ENCODE data around the gene NR5A1.

NR5A1 gene

DNA sequence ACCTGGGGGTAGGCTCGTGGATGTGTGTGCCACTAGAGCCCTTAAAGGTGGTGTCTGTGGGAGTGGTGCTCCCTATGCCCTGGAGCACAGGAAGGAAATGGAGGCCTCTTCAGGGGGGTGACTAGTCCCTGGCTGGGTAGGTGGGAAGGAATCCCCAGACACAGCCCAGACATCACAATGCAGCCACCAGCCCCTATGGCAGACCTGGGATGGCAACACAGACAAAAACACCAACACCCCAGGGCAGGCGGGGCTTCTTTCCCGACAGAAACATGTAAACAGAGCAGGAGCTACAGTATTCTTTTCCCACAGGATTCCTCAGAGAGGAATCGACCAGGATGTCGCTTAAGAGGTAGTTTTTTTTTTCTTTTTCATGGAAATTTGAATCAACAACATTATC is 10.4 kb upstream of the NR5A1 start:
- Histone ChIP-seq H3K36me3 (ENCODE audit: control insufficient read depth, insufficient read depth, low read length) (no peaks in the 10 kb centered on the region), H3K9me3 (ENCODE audit: control insufficient read depth, low read length) (no peaks in the 10 kb centered on the region), H3K27me3 (replicated peaks; ENCODE audit: control insufficient read depth, insufficient read depth, low read length, poor library complexity, severe bottlenecking) (no peaks in the 10 kb centered on the region), H3K4me1 (ENCODE audit: control insufficient read depth, insufficient read depth, low read length, poor library complexity, severe bottlenecking) (no peaks in the 10 kb centered on the region), H3K27ac (ENCODE audit: insufficient read depth, low read length, poor library complexity, severe bottlenecking) (no peak overlapping the region), H3K4me3 (ENCODE audit: insufficient read depth, low read depth, low read length, poor library complexity, severe bottlenecking) (no peak overlapping the region)
- DNase-seq: no peak

DNA sequence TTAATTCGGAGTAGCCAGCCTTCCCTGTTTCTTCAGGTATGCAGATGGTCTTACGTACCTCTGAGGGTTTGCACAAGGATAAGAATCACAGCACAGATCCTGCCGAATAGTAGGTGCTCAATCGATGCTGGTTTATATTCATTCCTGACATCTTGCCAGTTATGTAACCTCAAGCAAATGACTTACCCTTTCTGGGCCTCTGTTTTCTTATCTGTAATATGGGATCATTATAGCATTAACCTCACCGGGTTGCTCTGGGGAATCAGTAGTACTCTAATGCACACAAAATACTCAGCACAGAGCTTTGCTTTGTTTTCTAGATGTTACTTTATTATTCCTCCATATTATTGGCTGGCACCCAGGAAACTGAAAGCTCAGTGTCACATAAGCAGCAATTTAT is 7.7 kb upstream of the NR5A1 start:
- no peaks in the 10 kb centered on the region for H3K9me3 ChIP-seq (ENCODE audit: control insufficient read depth, low read length)
- DNase-seq: no peak
- H3K27ac ChIP-seq (ENCODE audit: insufficient read depth, low read length, poor library complexity, severe bottlenecking): no peak overlapping the region
- H3K4me3 ChIP-seq (ENCODE audit: insufficient read depth, low read depth, low read length, poor library complexity, severe bottlenecking): no peak overlapping the region
- no peaks in the 10 kb centered on the region for H3K27me3 ChIP-seq (replicated peaks; ENCODE audit: control insufficient read depth, insufficient read depth, low read length, poor library complexity, severe bottlenecking)
- H3K36me3 ChIP-seq (ENCODE audit: control insufficient read depth, insufficient read depth, low read length): no peaks in the 10 kb centered on the region
- H3K4me1 ChIP-seq (ENCODE audit: control insufficient read depth, insufficient read depth, low read length, poor library complexity, severe bottlenecking): no peaks in the 10 kb centered on the region

DNA sequence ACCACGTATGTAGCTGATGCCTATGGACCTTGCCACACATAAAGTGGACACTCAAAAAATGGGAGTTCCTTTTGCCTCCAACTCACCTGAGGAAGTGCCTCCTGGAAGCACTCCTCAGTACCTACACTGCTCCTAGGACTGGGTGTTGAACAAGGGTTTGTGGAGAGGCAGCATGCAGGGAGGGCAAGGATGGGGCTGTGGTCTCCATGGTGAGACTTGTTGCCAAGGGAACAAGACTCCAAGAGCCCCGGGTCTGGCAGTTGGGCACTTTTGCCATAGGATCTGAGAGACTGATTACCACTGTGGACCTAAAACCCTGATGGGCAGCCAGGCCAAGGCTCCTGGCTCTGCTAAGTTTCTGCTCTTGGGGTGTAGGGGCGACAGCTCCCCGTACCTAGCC is 6.9 kb upstream of the NR5A1 start:
- no peaks in the 10 kb centered on the region for H3K9me3 ChIP-seq (ENCODE audit: control insufficient read depth, low read length)

DNA sequence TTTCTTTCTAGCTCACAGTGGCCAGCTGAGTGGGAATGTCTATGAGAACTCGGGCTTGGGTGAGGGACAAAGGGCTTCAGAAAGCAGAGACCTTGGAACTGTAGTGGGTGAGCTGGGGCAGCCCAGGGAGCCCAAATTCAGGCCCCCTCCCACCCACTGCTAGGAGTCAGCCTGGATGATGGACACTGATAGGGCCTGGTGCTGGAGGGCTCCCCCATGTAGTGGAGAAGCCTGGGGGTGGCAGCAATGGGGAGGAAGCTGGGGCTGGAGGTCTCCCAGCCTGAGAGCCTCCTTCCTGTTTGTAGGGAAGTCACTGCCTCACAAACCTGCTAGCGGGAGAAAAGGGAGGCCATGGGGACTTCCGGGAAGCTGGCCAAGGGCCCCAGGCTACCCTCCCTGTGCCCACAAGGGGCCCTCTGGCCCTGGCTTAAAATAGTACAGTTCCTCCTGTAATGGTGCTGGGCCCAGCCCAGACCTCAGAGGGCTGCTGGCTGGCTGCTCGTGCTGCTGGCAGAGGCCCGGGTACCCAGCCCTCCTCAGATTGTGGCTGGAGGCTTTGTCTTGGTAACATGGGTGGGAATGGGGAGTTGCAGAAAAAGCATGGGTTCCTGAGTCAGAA is 6.3 kb upstream of the NR5A1 start:
- no peak overlapping the region for H3K27ac ChIP-seq (ENCODE audit: insufficient read depth, low read length, poor library complexity, severe bottlenecking)
- H3K36me3 ChIP-seq (ENCODE audit: control insufficient read depth, insufficient read depth, low read length): no peaks in the 10 kb centered on the region
- no peak for DNase-seq

More for the DNA sequence above, 6.9 kb upstream of the NR5A1 start:
- no peak overlapping the region for H3K4me3 ChIP-seq (ENCODE audit: insufficient read depth, low read depth, low read length, poor library complexity, severe bottlenecking)
- H3K4me1 ChIP-seq (ENCODE audit: control insufficient read depth, insufficient read depth, low read length, poor library complexity, severe bottlenecking): no peaks in the 10 kb centered on the region
- no peak overlapping the region for H3K27ac ChIP-seq (ENCODE audit: insufficient read depth, low read length, poor library complexity, severe bottlenecking)
- H3K36me3 ChIP-seq (ENCODE audit: control insufficient read depth, insufficient read depth, low read length): no peaks in the 10 kb centered on the region
- no peak for DNase-seq
- no peaks in the 10 kb centered on the region for H3K27me3 ChIP-seq (replicated peaks; ENCODE audit: control insufficient read depth, insufficient read depth, low read length, poor library complexity, severe bottlenecking)

DNA sequence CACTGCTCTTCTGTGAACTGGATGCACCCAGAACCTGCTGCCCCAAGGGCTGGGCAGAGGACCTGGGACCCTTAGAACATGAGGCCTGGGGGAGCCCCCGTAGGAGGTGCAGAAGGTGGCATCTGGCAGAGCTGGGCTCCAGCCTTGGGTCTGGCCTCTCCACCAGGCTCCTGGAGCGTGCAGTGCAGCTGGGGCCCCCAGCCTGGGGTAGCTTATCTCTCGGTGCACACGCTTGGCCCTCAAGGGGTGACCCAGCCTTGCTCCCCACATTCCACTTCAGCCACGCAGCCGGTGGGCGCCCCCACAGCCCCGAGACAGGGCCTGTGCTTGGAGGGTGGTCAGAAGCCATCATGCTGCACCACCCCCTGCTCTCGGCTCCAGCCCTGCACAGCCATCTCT is 5.6 kb upstream of the NR5A1 start:
- Histone ChIP-seq H3K36me3 (ENCODE audit: control insufficient read depth, insufficient read depth, low read length) (no peaks in the 10 kb centered on the region), H3K4me1 (ENCODE audit: control insufficient read depth, insufficient read depth, low read length, poor library complexity, severe bottlenecking) (no peaks in the 10 kb centered on the region), H3K9me3 (ENCODE audit: control insufficient read depth, low read length) (no peaks in the 10 kb centered on the region), H3K4me3 (ENCODE audit: insufficient read depth, low read depth, low read length, poor library complexity, severe bottlenecking) (no peak overlapping the region), H3K27ac (ENCODE audit: insufficient read depth, low read length, poor library complexity, severe bottlenecking) (no peak overlapping the region), H3K27me3 (replicated peaks; ENCODE audit: control insufficient read depth, insufficient read depth, low read length, poor library complexity, severe bottlenecking) (no peaks in the 10 kb centered on the region)
- DNase-seq: no peak

More for the DNA sequence above, 6.3 kb upstream of the NR5A1 start:
- no peak overlapping the region for H3K4me3 ChIP-seq (ENCODE audit: insufficient read depth, low read depth, low read length, poor library complexity, severe bottlenecking)
- H3K27me3 ChIP-seq (replicated peaks; ENCODE audit: control insufficient read depth, insufficient read depth, low read length, poor library complexity, severe bottlenecking): no peaks in the 10 kb centered on the region
- H3K4me1 ChIP-seq (ENCODE audit: control insufficient read depth, insufficient read depth, low read length, poor library complexity, severe bottlenecking): no peaks in the 10 kb centered on the region
- H3K9me3 ChIP-seq (ENCODE audit: control insufficient read depth, low read length): no peaks in the 10 kb centered on the region

DNA sequence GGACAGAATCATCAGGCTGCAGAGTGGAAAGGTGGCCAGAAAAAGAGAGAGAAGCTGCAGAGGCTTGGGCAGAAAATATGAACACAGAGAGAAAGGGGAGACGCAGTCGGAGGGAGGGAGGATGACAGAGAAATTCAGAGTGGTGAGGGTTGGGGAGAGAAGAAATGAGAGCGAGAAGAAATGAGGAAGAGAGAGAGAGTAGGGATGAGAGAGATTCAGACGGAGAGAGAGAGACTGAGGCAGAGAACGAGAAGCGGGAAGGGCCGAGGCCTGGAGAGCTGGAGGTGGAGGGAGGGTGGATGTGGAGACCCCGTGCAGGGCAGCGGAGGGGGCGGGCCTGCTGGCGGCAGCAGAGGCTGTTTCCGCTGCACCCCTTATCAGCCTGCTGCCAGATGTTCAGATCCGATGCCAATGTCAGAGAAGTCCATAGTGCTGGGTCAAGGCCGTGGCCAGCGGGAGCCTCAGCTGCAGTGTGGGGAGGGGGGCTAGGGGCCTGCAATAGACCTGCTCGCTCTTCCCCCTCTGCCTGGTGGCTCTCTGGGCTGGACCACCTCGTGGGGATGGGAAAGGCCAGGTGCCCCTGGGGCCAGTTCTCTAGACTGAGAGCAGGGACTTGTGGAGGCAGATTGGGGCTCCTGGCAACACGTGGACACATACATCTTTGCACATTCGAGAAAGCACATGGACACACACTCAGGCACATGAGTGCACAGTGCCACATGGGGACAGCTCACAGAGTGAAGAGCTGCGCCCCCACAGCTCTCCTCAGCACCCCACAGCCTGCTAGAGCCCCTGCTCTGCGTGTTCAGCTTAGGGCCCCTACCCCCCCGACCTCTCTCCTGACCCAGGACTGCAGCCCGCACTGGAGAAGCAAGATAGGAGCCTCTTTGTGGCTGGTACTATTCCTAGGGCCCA is 4.9 kb upstream of the NR5A1 start:
- Histone ChIP-seq H3K9me3 (ENCODE audit: control insufficient read depth, low read length) (no peaks in the 10 kb centered on the region), H3K36me3 (ENCODE audit: control insufficient read depth, insufficient read depth, low read length) (no peaks in the 10 kb centered on the region), H3K27me3 (replicated peaks; ENCODE audit: control insufficient read depth, insufficient read depth, low read length, poor library complexity, severe bottlenecking) (no peaks in the 10 kb centered on the region), H3K4me3 (ENCODE audit: insufficient read depth, low read depth, low read length, poor library complexity, severe bottlenecking) (no peak overlapping the region), H3K27ac (ENCODE audit: insufficient read depth, low read length, poor library complexity, severe bottlenecking) (no peak overlapping the region), H3K4me1 (ENCODE audit: control insufficient read depth, insufficient read depth, low read length, poor library complexity, severe bottlenecking) (no peaks in the 10 kb centered on the region)
- DNase-seq: no peak

DNA sequence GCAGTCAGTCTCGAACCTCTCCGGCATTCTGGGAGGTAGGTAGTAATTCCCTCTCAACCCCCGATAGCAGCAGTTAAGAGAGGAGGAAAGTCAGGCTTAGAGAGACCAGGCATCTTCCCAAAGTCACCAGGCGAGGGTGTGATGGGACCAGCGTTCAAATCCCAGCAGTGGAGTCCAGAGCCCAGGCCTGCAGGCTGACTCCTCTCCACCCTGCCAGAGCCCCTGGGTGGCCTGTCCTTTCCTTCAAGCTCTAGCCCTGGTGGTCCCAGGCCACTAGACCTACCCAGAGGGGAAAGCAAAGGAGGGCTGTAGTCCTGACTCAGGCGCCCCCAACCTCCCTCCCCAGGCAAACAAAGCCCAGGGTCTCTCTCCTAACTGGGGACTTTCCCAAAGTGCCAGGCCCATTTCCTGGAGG is 4.2 kb upstream of the NR5A1 start:
- Histone ChIP-seq H3K36me3 (ENCODE audit: control insufficient read depth, insufficient read depth, low read length) (no peaks in the 10 kb centered on the region), H3K4me3 (ENCODE audit: insufficient read depth, low read depth, low read length, poor library complexity, severe bottlenecking) (no peak overlapping the region), H3K9me3 (ENCODE audit: control insufficient read depth, low read length) (no peaks in the 10 kb centered on the region), H3K27ac (ENCODE audit: insufficient read depth, low read length, poor library complexity, severe bottlenecking) (no peak overlapping the region), H3K4me1 (ENCODE audit: control insufficient read depth, insufficient read depth, low read length, poor library complexity, severe bottlenecking) (no peaks in the 10 kb centered on the region), H3K27me3 (replicated peaks; ENCODE audit: control insufficient read depth, insufficient read depth, low read length, poor library complexity, severe bottlenecking) (no peaks in the 10 kb centered on the region)
- no peak for DNase-seq

DNA sequence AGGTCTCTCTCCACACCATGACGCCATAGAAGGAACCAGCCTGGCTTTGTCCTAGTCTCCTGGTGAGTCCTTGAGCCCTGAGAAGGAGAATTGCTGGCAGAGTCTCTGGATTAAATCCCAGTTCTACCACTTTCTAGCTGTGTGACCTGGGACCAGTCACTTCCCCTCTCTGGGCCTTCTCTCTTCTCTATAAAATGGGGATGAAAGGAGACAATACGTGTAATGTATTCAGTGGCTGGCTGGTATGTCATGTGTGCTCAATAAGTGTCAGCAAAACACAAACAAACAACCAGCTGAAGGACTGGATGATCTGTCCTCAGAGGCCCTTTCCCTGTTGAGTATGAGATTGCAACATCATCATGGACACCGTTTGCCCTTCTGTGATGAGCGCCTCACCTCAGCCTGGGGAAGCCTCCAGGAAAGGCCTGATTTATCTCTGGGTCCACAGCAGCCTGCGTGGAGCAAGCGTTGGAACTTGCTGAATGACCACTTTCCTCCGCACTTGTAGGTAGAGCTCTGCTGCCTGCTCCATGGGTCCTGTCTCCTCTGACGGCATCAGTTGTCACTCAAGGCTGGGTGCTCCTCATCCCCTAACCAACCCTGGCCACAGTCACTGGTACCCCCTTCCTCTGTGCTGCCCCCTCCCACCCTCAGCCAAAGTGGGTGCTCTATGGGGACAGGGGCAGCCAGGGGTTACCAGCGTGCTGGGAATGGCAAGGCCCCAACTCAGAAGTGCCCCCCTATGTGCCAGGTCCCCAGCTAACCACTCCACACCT is 3.6 kb upstream of the NR5A1 start:
- no peaks in the 10 kb centered on the region for H3K27me3 ChIP-seq (replicated peaks; ENCODE audit: control insufficient read depth, insufficient read depth, low read length, poor library complexity, severe bottlenecking)
- H3K36me3 ChIP-seq (ENCODE audit: control insufficient read depth, insufficient read depth, low read length): no peaks in the 10 kb centered on the region
- no peaks in the 10 kb centered on the region for H3K4me1 ChIP-seq (ENCODE audit: control insufficient read depth, insufficient read depth, low read length, poor library complexity, severe bottlenecking)
- H3K27ac ChIP-seq (ENCODE audit: insufficient read depth, low read length, poor library complexity, severe bottlenecking): no peak overlapping the region
- no peak for DNase-seq
- H3K4me3 ChIP-seq (ENCODE audit: insufficient read depth, low read depth, low read length, poor library complexity, severe bottlenecking): no peak overlapping the region
- H3K9me3 ChIP-seq (ENCODE audit: control insufficient read depth, low read length): no peaks in the 10 kb centered on the region

DNA sequence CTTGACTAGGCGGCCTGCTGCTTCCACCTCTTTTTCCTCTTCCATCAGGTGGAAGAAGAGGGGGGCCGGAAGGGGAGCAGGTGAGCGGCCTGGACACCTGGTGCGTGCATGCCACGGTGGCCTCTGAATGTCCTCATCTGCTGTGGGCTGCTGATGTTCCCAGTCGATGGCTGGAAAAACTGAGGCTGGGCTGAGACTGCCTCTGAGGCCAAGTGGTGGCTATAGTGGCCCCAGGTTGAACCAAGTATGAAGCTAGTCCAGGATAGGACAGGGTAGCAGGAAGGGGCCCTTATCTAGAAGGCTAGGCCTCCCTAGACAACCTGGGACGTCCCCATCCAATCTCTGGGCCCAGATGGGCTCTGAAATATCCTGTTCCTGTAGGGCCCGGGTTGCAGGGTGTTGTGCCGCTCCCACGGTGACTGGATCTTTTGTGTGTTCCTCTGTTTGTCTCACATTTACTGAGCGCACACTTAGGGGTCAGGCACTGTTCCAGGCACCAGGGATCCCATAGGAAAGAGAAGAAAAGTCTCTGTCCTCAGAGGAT is 753 bp upstream of the NR5A1 start:
- Histone ChIP-seq H3K9me3 (ENCODE audit: control insufficient read depth, low read length) (no peaks in the 10 kb centered on the region), H3K4me1 (ENCODE audit: control insufficient read depth, insufficient read depth, low read length, poor library complexity, severe bottlenecking) (peaks cover 9% of the 10 kb centered on the region), H3K4me3 (ENCODE audit: insufficient read depth, low read depth, low read length, poor library complexity, severe bottlenecking) (no peak overlapping the region), H3K27me3 (replicated peaks; ENCODE audit: control insufficient read depth, insufficient read depth, low read length, poor library complexity, severe bottlenecking) (peaks cover 10% of the 10 kb centered on the region), H3K36me3 (ENCODE audit: control insufficient read depth, insufficient read depth, low read length) (no peaks in the 10 kb centered on the region), H3K27ac (ENCODE audit: insufficient read depth, low read length, poor library complexity, severe bottlenecking) (no peak overlapping the region)
- no peak for DNase-seq

Data from effector memory CD4-positive, alpha-beta T cell (primary cell).